Measurements from ENCODE around the gene SELENOI.

Gene SELENOI

GRCh38 chr2:26424221-26424620, 78.3 kb downstream of the SELENOI start:
- DNase-seq (ENCODE audit: low read depth) = no peak
- no peak for TF ChIP-seq CTCF (IDR thresholded peaks at IDR 0.05; ENCODE audit: insufficient read depth, low read depth, low read length, missing control alignments)
- H3K4me3 ChIP-seq (ENCODE audit: low read length) = no peak overlapping the region

DNA sequence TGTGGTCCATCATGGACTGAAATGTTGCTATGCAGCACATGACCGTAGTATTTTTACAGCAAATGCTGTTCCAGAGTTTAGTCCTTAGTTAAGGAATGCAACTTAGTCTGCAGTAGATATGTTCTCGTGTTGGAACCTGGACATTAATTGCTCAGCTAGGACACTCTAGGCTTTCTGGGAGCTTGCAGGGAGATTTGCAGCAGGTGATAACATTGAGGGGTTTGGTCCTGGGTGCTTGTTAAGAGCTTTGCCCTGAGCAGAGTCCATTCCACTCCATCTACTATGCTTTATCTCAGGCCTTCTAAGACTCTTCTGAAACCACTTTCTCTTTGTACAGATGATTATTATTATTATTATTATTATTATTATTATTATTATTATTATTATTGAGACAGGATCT, 82.9 kb downstream of the SELENOI start:
- H3K4me3 ChIP-seq (ENCODE audit: low read length) = no peak overlapping the region
- TF ChIP-seq CTCF (IDR thresholded peaks at IDR 0.05; ENCODE audit: insufficient read depth, low read depth, low read length, missing control alignments) = no peak
- DNase-seq (ENCODE audit: low read depth) = no peak

DNA sequence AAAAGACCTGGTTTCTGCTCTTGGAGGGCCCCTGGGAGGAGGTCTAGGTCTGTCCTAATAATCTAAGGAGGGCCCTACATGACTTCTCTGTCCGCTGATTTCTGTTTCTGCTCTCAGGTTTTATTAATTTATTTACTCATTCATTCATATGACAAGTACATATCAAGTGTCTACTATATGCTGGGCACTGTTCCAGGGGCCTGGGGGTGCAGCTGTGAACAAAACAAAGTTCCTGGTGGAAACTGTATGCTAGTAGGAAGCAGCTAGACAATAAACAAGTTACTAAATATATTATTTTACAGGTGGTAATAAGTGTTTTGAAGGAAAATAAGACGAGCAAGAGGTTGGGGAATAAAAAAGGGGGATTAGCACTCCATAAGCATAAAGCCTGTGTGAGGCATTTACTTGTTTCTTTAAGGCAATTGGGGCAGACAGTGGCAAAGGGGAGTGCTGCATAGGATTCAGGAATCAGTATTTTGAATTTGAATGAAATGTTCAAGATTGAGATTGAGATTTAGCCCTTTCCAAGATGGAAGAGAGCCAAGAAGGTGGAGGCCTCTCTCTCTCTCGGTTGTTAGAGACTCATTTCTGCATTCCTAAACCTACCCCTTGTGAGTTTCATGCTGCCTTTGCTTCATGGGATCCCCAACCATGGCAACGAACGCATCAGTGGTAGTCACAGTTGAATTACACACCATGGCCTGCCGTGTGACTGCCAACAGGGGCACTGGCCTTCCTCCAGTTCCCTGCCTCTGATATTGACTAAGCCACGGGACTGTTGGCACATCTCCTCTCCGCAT, 84.0 kb downstream of the SELENOI start:
- DNase-seq (ENCODE audit: low read depth) = peak; percentile 8
- H3K4me3 ChIP-seq (ENCODE audit: low read length) = no peak overlapping the region
- TF ChIP-seq CTCF (IDR thresholded peaks at IDR 0.05; ENCODE audit: insufficient read depth, low read depth, low read length, missing control alignments) = no peak

- no peak overlapping the region for H3K4me3 ChIP-seq (ENCODE audit: low read length)
- DNase-seq (ENCODE audit: low read depth) = peak; percentile 45
- no peak for TF ChIP-seq CTCF (IDR thresholded peaks at IDR 0.05; ENCODE audit: insufficient read depth, low read depth, low read length, missing control alignments)
These were observed 84.9 kb downstream of the SELENOI start for GRCh38 chr2:26430826-26431225.

DNA sequence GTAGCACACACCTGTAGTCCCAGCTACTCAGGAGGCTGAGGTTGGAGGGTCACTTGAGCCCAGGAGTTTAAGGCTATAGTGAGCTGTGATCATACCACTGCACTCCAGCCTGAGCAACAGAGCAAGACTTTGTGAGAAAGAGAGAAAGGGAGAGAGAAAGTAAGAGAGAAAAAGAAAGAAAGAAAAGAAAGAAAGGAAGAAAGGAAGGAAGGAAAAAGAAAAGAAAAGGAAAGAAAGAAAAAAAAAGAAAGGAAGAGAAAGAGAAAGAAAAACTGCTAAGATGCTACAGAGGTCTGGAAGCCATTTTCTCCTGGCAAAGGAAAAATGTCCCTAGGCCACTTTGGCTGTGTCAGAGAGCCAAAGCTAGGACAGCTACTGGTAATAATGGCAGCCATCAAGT, 86.4 kb downstream of the SELENOI start:
- H3K4me3 ChIP-seq (ENCODE audit: low read length) = no peak overlapping the region
- no peak for TF ChIP-seq CTCF (IDR thresholded peaks at IDR 0.05; ENCODE audit: insufficient read depth, low read depth, low read length, missing control alignments)
- DNase-seq (ENCODE audit: low read depth) = no peak

DNA sequence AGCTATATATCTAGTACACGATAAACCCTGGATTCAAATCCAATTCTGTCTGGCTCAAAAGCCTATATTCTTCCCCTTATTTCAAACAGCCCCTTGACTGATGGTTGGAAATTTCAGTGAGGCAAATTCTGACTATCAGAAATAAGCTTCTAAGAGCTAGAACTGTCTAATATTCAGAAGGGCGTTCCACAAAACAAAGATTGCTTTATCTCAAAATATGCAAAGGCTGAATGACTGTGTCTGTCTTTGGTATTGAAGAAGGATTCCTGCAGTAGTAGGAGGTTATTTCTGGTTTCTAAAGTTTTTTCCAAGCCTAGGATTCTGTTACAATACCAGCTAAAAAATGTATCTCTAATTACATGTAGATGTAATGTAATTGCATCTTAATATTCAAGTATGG, 86.9 kb downstream of the SELENOI start:
- H3K4me3 ChIP-seq (ENCODE audit: low read length) = no peak overlapping the region
- DNase-seq (ENCODE audit: low read depth) = no peak
- no peak for TF ChIP-seq CTCF (IDR thresholded peaks at IDR 0.05; ENCODE audit: insufficient read depth, low read depth, low read length, missing control alignments)

DNA sequence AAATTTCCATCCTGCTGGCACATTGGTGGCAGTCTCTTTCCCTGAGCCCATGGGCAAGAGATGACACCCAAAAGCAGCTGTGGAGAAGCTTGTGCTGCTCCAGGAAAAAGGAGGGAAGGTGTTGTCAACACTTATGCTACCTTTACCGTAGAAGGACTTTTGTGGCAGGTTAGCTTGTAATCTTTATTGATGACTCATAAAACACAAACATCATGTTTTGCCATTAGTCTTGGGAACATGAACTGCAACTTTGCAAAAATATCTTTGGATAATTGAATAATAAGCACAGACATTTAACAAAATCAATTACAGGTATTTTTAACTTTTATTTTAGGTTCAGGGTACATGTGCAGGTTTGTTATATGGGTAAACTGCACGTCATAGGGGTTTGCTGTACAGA, 89.2 kb downstream of the SELENOI start:
- H3K4me3 ChIP-seq (ENCODE audit: low read length) = no peak overlapping the region
- no peak for DNase-seq (ENCODE audit: low read depth)
- no peak for TF ChIP-seq CTCF (IDR thresholded peaks at IDR 0.05; ENCODE audit: insufficient read depth, low read depth, low read length, missing control alignments)

Data from epithelial cell of esophagus (primary cell).